ENCODE data around the gene AURKB. TPM values are rescaled to one million over a fixed set of nuclear protein-coding genes. Genes with fewer than 3 reads are reported as not detected.

Gene AURKB
- total RNA-seq, 1 experiment from 2014 or later, result 167 TPM

DNA sequence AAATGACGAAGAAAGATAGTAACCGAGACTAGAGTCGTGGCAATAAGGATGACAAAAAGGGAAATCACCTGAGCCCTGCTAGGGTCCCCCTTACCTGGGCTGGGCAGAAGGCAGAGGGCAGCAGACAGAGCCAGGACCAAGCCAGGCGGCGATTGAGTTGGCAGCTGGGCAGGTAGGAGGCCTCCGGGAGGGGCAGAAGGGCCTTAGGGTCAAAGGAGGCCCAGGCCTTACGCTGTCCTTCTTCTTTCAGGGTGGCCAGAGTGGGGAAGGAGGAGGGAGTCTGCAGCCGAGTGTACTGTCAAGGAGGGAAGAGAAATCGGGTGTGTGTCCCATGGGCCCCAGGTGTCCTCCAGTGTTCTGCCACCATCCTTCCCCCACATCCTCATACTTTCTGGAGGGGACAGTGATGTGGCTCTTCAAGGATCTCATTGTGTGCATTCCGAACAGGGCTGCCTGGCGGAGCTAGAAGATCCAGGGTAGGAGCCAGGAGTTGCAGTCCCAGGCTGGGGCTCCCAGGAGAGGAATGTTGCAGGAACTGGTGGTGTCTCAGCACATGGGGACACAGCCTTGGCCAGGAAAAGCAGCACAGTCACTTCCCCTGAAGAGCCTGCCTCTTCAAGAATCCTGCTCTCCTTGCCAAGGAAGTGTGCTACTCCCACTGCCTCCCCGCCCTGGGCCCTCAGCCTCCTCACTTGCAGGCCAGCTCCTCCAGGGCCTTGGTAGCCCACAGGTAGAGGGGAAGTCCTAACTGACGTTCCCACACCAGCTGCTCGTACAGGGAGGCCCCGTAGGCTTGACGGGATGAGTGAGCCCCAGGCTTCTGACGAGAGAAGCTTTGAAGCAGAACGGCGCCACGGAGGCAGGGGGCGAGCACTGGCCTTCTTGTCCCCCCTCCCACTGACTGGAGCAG, 24.2 kb upstream of the AURKB start:
- Histone ChIP-seq H4K20me1 (ENCODE audit: insufficient read depth) (no peaks in the 10 kb centered on the region), H3K79me2 (ENCODE audit: low read depth) (no peaks in the 10 kb centered on the region), H2AFZ (no peak overlapping the region), H3K4me3 (no peak overlapping the region), H3K9me3 (ENCODE audit: insufficient read depth, low read depth) (no peaks in the 10 kb centered on the region), H3F3A (ENCODE audit: insufficient read depth, low read depth) (no peaks in the 10 kb centered on the region), H3K27me3 (ENCODE audit: insufficient read depth, low read depth) (no peaks in the 10 kb centered on the region), H3K27ac (no peak overlapping the region), H3K9me2 (ENCODE audit: insufficient read depth) (no peaks in the 10 kb centered on the region), H3K4me2 (no peak overlapping the region), H3K4me1 (replicated peaks; ENCODE audit: insufficient read depth) (no peaks in the 10 kb centered on the region), H3K36me3 (ENCODE audit: low read depth) (no peaks in the 10 kb centered on the region)
- BruUV-seq (replicated peaks), result no TSS peak
- no peak for TF ChIP-seq EZH2 (IDR thresholded peaks at IDR 0.05; ENCODE audit: low read depth)
- no peak for TF ChIP-seq CTCF (conservative IDR thresholded peaks at IDR 0.05)
- intact Hi-C loops (cut with micrococcal nuclease; ENCODE audit: unreplicated experiment), result no loop called here
- no peak for DNase-seq
- CTCF ChIA-PET, result no interaction called here
- POLR2A ChIA-PET (ENCODE audit: unreplicated experiment), result no interaction called here

- TF ChIP-seq EZH2 (IDR thresholded peaks at IDR 0.05; ENCODE audit: low read depth) (no peak), CTCF (conservative IDR thresholded peaks at IDR 0.05) (no peak)
- H4K20me1 ChIP-seq (ENCODE audit: insufficient read depth), result no peaks in the 10 kb centered on the region
- H3K4me2 ChIP-seq, result no peak overlapping the region
- H3K4me3 ChIP-seq, result no peak overlapping the region
- POLR2A ChIA-PET (ENCODE audit: unreplicated experiment), result no interaction called here
- H3K27me3 ChIP-seq (ENCODE audit: insufficient read depth, low read depth), result no peaks in the 10 kb centered on the region
- BruUV-seq (replicated peaks), result no TSS peak
- CTCF ChIA-PET, result no interaction called here
- no peaks in the 10 kb centered on the region for H3K9me2 ChIP-seq (ENCODE audit: insufficient read depth)
- H3K9me3 ChIP-seq (ENCODE audit: insufficient read depth, low read depth), result no peaks in the 10 kb centered on the region
- intact Hi-C loops (cut with micrococcal nuclease; ENCODE audit: unreplicated experiment), result no loop called here
- no peaks in the 10 kb centered on the region for H3K4me1 ChIP-seq (replicated peaks; ENCODE audit: insufficient read depth)
- no peak overlapping the region for H3K27ac ChIP-seq
- H2AFZ ChIP-seq, result no peak overlapping the region
- no peaks in the 10 kb centered on the region for H3K36me3 ChIP-seq (ENCODE audit: low read depth)
- H3F3A ChIP-seq (ENCODE audit: insufficient read depth, low read depth), result no peaks in the 10 kb centered on the region
- no peak for DNase-seq
- H3K79me2 ChIP-seq (ENCODE audit: low read depth), result no peaks in the 10 kb centered on the region
These were observed 21.3 kb upstream of the AURKB start for GRCh38 chr17:8231701-8232100.

- no peaks in the 10 kb centered on the region for H3K79me2 ChIP-seq (ENCODE audit: low read depth)
- no peaks in the 10 kb centered on the region for H3K9me2 ChIP-seq (ENCODE audit: insufficient read depth)
- no peak overlapping the region for H2AFZ ChIP-seq
- ChIA-PET POLR2A (ENCODE audit: unreplicated experiment) (no interaction called here), CTCF (no interaction called here)
- no peak overlapping the region for H3K27ac ChIP-seq
- no peak overlapping the region for H3K4me2 ChIP-seq
- BruUV-seq (replicated peaks), result no TSS peak
- TF ChIP-seq EZH2 (IDR thresholded peaks at IDR 0.05; ENCODE audit: low read depth), result no peak
- no peak for TF ChIP-seq CTCF (conservative IDR thresholded peaks at IDR 0.05)
- no peak overlapping the region for H3K4me3 ChIP-seq
- no peaks in the 10 kb centered on the region for H4K20me1 ChIP-seq (ENCODE audit: insufficient read depth)
- H3K27me3 ChIP-seq (ENCODE audit: insufficient read depth, low read depth), result no peaks in the 10 kb centered on the region
- H3K9me3 ChIP-seq (ENCODE audit: insufficient read depth, low read depth), result no peaks in the 10 kb centered on the region
- no peak for DNase-seq
- H3K4me1 ChIP-seq (replicated peaks; ENCODE audit: insufficient read depth), result no peaks in the 10 kb centered on the region; the same call in 1 of the 2 replicates
- intact Hi-C loops (cut with micrococcal nuclease; ENCODE audit: unreplicated experiment), result loop anchor here (10.0 kb wide), 1 partner anchor 518 kb away; the partner anchor contains the start of gene CCDC42
- H3F3A ChIP-seq (ENCODE audit: insufficient read depth, low read depth), result peaks cover 26% of the 10 kb centered on the region
- H3K36me3 ChIP-seq (ENCODE audit: low read depth), result no peaks in the 10 kb centered on the region
These were observed 16.8 kb upstream of the AURKB start for GRCh38 chr17:8227238-8227581.
